ENCODE measurements around the gene GET3.

GET3 gene

GRCh38 chr19:12737835-12738351 is 596 bp downstream of the GET3 start:
- Histone ChIP-seq H3K4me3 (ENCODE audit: low read length) (peak overlapping the region; percentile 93), H3K9ac (ENCODE audit: low read length) (peak overlapping the region; percentile 16), H3K27me3 (ENCODE audit: control insufficient read depth, insufficient read depth, low read length) (no peaks in the 10 kb centered on the region), H3K4me1 (ENCODE audit: control insufficient read depth, insufficient read depth, low read length) (peaks cover 19% of the 10 kb centered on the region), H3K27ac (ENCODE audit: low read depth, low read length) (peak overlapping the region; percentile 91), H3K36me3 (ENCODE audit: control insufficient read depth, insufficient read depth, low read length) (peaks cover 12% of the 10 kb centered on the region)

DNA sequence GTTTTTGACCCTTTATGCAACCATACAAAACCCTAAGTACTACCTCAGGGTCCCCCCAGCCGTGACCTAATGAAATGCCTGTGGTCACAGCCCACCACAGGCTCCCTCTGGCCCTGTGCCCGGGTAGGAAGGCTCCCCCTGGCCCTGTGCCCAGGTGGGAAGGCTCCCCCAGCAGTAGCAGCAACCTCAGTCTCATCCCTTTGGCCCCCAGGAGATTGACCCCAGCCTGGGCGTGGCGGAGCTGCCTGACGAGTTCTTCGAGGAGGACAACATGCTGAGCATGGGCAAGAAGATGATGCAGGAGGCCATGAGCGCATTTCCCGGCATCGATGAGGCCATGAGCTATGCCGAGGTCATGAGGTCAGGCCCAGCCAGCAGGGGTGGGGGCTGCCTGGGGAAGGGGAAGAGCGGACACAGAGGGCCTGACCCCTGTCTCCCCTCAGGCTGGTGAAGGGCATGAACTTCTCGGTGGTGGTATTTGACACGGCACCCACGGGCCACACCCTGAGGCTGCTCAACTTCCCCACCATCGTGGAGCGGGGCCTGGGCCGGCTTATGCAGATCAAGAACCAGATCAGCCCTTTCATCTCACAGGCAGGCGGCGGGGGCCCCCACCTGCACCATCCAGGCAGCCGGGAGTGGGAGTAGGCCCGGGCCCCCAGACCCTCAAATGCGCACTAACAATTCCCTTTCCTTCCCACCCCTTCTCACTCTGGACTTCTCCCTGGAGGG is 8.0 kb downstream of the GET3 start:
- Histone ChIP-seq H3K27me3 (ENCODE audit: control insufficient read depth, insufficient read depth, low read length) (no peaks in the 10 kb centered on the region), H3K36me3 (ENCODE audit: control insufficient read depth, insufficient read depth, low read length) (peaks cover 28% of the 10 kb centered on the region), H3K4me3 (ENCODE audit: low read length) (no peak overlapping the region), H3K4me1 (ENCODE audit: control insufficient read depth, insufficient read depth, low read length) (no peaks in the 10 kb centered on the region), H3K9ac (ENCODE audit: low read length) (no peak overlapping the region), H3K27ac (ENCODE audit: low read depth, low read length) (no peak overlapping the region)

GRCh38 chr19:12748489-12748888 is 11.2 kb downstream of the GET3 start:
- peaks cover 17% of the 10 kb centered on the region for H3K36me3 ChIP-seq (ENCODE audit: control insufficient read depth, insufficient read depth, low read length)
- H3K27me3 ChIP-seq (ENCODE audit: control insufficient read depth, insufficient read depth, low read length): peaks cover 4% of the 10 kb centered on the region
- no peak overlapping the region for H3K9ac ChIP-seq (ENCODE audit: low read length)
- no peak overlapping the region for H3K27ac ChIP-seq (ENCODE audit: low read depth, low read length)
- H3K4me1 ChIP-seq (ENCODE audit: control insufficient read depth, insufficient read depth, low read length): no peaks in the 10 kb centered on the region
- H3K4me3 ChIP-seq (ENCODE audit: low read length): no peak overlapping the region

DNA sequence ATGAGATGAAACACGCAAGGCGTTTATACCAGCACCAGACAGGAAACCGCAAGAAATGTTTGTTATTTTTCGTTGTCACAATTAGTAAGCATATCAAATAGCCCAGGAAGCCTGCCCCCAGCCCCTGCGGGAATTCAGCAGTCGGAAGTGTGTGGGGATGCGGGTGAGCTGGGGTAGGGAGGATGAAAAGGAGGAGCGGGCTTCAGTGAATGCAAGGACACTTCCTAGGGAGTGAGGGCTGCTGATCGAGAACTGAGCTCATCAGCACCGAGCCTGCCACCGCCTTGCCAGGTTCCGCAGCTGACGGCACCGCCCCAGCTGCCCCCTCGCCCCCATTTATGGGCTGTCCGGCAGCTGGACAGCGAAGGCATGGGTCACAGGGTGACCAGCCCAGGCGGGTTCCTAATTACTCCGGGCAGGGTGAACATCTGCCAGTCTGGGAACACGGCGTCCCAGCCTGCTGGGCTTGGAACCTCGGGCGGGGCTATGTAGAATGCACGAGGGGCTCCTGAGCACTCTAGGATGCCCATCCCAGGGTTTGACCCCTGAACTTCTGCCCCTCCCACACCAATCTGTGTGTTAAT is 12.7 kb downstream of the GET3 start:
- Histone ChIP-seq H3K9ac (ENCODE audit: low read length) (no peak overlapping the region), H3K27me3 (ENCODE audit: control insufficient read depth, insufficient read depth, low read length) (peaks cover 4% of the 10 kb centered on the region), H3K4me1 (ENCODE audit: control insufficient read depth, insufficient read depth, low read length) (no peaks in the 10 kb centered on the region), H3K36me3 (ENCODE audit: control insufficient read depth, insufficient read depth, low read length) (peaks cover 17% of the 10 kb centered on the region), H3K4me3 (ENCODE audit: low read length) (no peak overlapping the region), H3K27ac (ENCODE audit: low read depth, low read length) (no peak overlapping the region)

- Histone ChIP-seq H3K36me3 (ENCODE audit: control insufficient read depth, insufficient read depth, low read length) (peaks cover 10% of the 10 kb centered on the region), H3K4me3 (ENCODE audit: low read length) (no peak overlapping the region), H3K27me3 (ENCODE audit: control insufficient read depth, insufficient read depth, low read length) (peaks cover 4% of the 10 kb centered on the region), H3K4me1 (ENCODE audit: control insufficient read depth, insufficient read depth, low read length) (no peaks in the 10 kb centered on the region), H3K9ac (ENCODE audit: low read length) (no peak overlapping the region), H3K27ac (ENCODE audit: low read depth, low read length) (no peak overlapping the region)
Measured at GRCh38 chr19:12750851-12751250, 13.6 kb downstream of the GET3 start.

- H3K4me1 ChIP-seq (ENCODE audit: control insufficient read depth, insufficient read depth, low read length): no peaks in the 10 kb centered on the region
- peaks cover 10% of the 10 kb centered on the region for H3K36me3 ChIP-seq (ENCODE audit: control insufficient read depth, insufficient read depth, low read length)
- no peak within 1 kb of the TSS for H3K27ac ChIP-seq (ENCODE audit: low read depth, low read length)
- no peak within 1 kb of the TSS for H3K4me3 ChIP-seq (ENCODE audit: low read length)
- no peak within 1 kb of the TSS for H3K9ac ChIP-seq (ENCODE audit: low read length)
- peaks cover 4% of the 10 kb centered on the region for H3K27me3 ChIP-seq (ENCODE audit: control insufficient read depth, insufficient read depth, low read length)
Measured at GRCh38 chr19:12751635-12752034, 14.3 kb downstream of the GET3 start, which contains the start of gene BEST2. Gene BEST2 (plus strand): TSS chr19:12751791. CDS start chr19:12752593, 802 bp downstream.

DNA sequence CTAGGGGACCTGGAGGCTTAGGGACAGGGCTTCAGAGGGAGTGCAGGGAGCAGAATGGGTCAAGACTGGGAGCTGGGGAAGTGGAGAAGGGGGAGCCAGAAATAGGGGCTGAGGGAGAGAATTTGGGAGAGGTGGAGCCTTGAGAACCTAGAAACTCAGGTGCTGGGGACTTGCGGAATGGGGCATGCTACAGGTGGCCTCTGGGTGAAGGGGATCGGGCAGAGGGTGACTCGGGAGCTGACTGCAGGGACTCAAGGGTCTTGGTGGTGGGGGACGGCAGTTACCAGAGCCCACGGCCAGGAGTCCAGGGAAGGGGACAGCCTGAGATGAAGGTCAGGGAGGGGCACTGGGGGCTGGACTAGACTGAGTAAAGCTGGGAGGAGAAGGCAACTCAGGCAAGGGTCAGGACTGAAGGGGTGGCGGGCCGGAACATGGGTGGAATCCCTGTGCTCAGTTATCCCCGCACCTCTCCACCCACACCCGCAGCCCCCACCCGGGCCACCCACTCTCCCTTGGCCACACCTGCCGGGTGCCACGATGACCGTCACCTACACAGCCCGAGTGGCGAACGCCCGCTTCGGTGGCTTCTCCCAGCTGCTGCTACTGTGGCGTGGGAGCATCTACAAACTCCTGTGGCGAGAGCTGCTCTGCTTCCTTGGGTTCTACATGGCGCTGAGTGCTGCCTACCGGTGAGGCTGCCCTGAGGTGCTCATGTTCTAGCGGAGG is 14.9 kb downstream of the GET3 start:
- Histone ChIP-seq H3K4me3 (ENCODE audit: low read length) (no peak overlapping the region), H3K36me3 (ENCODE audit: control insufficient read depth, insufficient read depth, low read length) (peaks cover 6% of the 10 kb centered on the region), H3K27ac (ENCODE audit: low read depth, low read length) (no peak overlapping the region), H3K9ac (ENCODE audit: low read length) (no peak overlapping the region), H3K27me3 (ENCODE audit: control insufficient read depth, insufficient read depth, low read length) (peaks cover 4% of the 10 kb centered on the region), H3K4me1 (ENCODE audit: control insufficient read depth, insufficient read depth, low read length) (no peaks in the 10 kb centered on the region)

DNA sequence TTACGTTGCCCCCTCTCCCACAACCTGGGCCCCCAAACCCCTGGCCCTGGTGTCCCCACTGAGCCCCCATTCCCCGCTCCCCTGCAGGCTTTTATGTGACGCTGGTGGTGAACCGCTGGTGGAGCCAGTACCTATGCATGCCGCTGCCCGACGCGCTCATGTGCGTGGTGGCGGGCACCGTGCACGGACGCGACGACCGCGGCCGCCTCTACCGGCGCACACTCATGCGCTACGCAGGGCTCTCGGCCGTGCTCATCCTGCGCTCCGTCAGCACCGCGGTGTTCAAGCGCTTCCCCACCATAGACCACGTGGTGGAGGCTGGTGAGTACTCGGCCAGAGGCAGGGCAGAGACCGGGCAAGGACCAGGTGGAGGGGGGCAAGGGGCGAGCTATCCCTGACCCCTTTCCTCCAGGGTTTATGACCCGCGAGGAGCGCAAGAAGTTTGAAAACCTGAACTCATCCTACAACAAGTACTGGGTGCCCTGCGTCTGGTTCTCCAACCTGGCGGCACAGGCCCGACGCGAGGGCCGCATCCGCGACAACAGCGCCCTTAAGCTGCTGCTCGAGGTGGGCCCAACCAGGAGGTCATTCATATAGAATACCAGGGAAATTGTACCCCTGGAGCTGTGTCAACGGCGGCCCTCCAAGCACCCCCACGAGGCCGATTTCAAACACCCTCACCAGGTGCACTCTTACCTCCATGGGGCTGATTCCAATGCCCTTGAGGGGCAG is 17.3 kb downstream of the GET3 start:
- H3K9ac ChIP-seq (ENCODE audit: low read length): no peak overlapping the region

DNA sequence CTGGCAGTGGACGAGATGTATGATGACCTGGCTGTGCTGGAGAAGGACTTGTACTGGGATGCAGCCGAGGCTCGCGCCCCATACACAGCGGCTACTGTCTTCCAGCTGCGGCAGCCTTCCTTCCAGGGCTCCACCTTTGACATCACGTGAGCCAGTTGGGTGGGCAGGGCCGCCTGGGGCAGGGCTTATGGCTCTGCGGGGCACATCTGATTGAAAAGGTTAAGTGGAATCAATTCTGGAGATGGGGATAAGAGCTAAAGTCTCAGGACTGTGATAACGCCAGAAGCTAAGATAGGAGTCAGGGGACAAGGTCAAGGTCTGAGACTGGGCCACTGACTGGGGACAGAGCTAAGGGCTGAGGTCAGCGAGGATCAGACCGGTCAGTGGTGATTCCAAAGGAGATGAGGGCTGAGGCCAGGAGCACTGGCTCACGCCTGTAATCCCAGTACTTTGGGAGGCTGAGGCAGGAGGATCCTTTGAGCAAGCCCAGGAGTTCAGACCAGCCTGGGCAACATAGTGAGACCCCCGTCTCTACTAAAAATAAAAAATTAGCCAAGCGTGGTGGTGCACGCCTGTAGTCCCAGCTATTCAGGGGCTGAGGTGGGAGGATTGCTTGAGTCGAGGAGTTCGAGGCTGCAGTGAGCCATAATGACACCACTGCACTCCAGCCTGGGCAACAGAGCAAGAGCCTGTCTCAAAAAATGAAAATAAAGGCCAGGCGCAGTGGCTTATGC is 19.0 kb downstream of the GET3 start:
- H3K27me3 ChIP-seq (ENCODE audit: control insufficient read depth, insufficient read depth, low read length): peaks cover 4% of the 10 kb centered on the region
- no peak overlapping the region for H3K27ac ChIP-seq (ENCODE audit: low read depth, low read length)
- no peaks in the 10 kb centered on the region for H3K36me3 ChIP-seq (ENCODE audit: control insufficient read depth, insufficient read depth, low read length)
- no peaks in the 10 kb centered on the region for H3K4me1 ChIP-seq (ENCODE audit: control insufficient read depth, insufficient read depth, low read length)
- no peak overlapping the region for H3K4me3 ChIP-seq (ENCODE audit: low read length)
- H3K9ac ChIP-seq (ENCODE audit: low read length): no peak overlapping the region

More for the DNA sequence above, 17.3 kb downstream of the GET3 start:
- no peaks in the 10 kb centered on the region for H3K36me3 ChIP-seq (ENCODE audit: control insufficient read depth, insufficient read depth, low read length)
- H3K27ac ChIP-seq (ENCODE audit: low read depth, low read length): no peak overlapping the region
- no peaks in the 10 kb centered on the region for H3K4me1 ChIP-seq (ENCODE audit: control insufficient read depth, insufficient read depth, low read length)
- no peak overlapping the region for H3K4me3 ChIP-seq (ENCODE audit: low read length)
- peaks cover 4% of the 10 kb centered on the region for H3K27me3 ChIP-seq (ENCODE audit: control insufficient read depth, insufficient read depth, low read length)

DNA sequence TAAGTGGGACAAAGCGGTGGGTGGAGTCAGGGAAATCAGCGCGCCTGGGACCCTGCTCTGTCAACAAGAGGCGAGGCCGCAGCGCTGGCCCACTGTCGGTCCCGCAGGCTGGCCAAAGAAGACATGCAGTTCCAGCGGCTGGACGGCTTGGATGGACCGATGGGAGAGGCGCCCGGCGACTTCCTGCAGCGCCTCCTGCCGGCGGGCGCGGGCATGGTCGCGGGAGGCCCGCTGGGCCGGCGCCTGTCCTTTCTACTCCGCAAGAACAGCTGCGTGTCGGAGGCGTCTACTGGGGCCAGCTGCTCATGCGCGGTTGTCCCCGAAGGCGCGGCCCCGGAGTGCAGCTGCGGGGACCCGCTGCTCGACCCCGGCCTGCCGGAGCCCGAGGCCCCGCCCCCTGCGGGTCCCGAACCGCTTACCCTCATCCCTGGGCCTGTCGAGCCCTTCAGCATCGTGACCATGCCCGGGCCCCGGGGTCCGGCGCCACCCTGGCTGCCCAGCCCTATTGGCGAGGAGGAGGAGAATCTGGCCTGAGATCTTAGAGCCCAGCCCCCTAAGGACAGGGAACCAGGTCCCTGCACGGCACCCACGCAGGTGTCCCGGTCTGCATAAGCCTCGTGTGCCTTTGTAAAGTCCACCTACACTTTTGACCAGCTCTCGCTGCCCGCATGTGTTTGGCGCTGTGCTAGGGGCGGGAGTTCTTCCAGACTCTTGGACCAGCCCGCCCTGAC is 20.4 kb downstream of the GET3 start:
- Histone ChIP-seq H3K36me3 (ENCODE audit: control insufficient read depth, insufficient read depth, low read length) (no peaks in the 10 kb centered on the region), H3K9ac (ENCODE audit: low read length) (no peak overlapping the region), H3K27ac (ENCODE audit: low read depth, low read length) (no peak overlapping the region), H3K27me3 (ENCODE audit: control insufficient read depth, insufficient read depth, low read length) (no peaks in the 10 kb centered on the region), H3K4me1 (ENCODE audit: control insufficient read depth, insufficient read depth, low read length) (no peaks in the 10 kb centered on the region), H3K4me3 (ENCODE audit: low read length) (peak overlapping the region; percentile 51)

- Histone ChIP-seq H3K9ac (ENCODE audit: low read length) (no peak overlapping the region), H3K27ac (ENCODE audit: low read depth, low read length) (no peak overlapping the region), H3K27me3 (ENCODE audit: control insufficient read depth, insufficient read depth, low read length) (no peaks in the 10 kb centered on the region), H3K36me3 (ENCODE audit: control insufficient read depth, insufficient read depth, low read length) (peaks cover 4% of the 10 kb centered on the region), H3K4me3 (ENCODE audit: low read length) (no peak overlapping the region), H3K4me1 (ENCODE audit: control insufficient read depth, insufficient read depth, low read length) (no peaks in the 10 kb centered on the region)
Measured at GRCh38 chr19:12759686-12760085, 22.4 kb downstream of the GET3 start.
